ENCODE measurements around the gene NLGN1.

NLGN1 gene

GRCh38 chr3:174285242-174285864 lies 887.8 kb downstream of the NLGN1 start:
- FAIRE-seq (no peak), DNase-seq (ENCODE audit: insufficient read length) (no peak)
- TF ChIP-seq POLR2A (IDR thresholded peaks at IDR 0.05; ENCODE audit: low read depth, low read length) (no peak), TAF1 (IDR thresholded peaks at IDR 0.05; ENCODE audit: borderline replicate concordance, low read depth, low read length) (no peak), POLR2AphosphoS5 (IDR thresholded peaks at IDR 0.05; ENCODE audit: low read depth, low read length) (no peak)

DNA sequence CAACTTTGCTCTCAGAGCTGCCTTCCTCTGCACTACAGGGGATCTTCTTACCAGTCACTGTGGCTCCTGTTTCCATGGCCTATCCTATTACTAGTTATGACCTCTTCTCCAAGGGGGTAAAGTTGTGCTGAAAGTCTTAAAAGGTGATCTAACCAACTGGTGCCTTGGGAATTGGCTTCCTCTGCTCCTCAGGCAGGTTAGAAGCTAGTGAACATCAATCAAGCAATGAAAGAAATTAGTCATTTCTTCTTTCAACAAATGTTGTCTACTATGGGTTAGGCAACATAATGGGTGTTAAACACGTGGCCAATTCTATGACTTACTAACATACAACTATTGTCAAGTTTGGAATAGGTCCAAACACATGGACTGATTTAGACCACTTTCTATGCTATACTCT lies 890.2 kb downstream of the NLGN1 start:
- no peak for FAIRE-seq
- TF ChIP-seq TAF1 (IDR thresholded peaks at IDR 0.05; ENCODE audit: borderline replicate concordance, low read depth, low read length) (no peak), POLR2A (IDR thresholded peaks at IDR 0.05; ENCODE audit: low read depth, low read length) (no peak), POLR2AphosphoS5 (IDR thresholded peaks at IDR 0.05; ENCODE audit: low read depth, low read length) (no peak)
- DNase-seq (ENCODE audit: insufficient read length): no peak

DNA sequence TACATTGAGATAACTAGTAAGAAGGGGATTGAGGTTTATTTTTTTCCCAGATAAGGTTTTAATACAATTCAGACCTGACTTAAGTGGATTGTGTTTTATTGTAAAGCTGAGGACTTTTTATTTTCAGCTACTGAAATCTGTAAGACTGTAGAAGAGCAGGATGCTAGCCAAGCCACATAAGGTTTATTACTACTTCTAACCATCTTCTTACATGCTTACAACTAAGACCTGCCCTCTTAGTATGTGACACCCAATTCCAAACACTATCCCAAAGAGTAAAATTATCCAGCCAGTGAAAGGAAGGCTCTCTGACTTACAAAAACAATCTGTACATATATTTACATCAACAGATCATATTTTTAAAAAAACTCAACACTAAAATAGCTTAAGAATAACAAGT lies 897.1 kb downstream of the NLGN1 start:
- DNase-seq (ENCODE audit: insufficient read length) (no peak), FAIRE-seq (no peak)
- TF ChIP-seq TAF1 (IDR thresholded peaks at IDR 0.05; ENCODE audit: borderline replicate concordance, low read depth, low read length) (no peak), POLR2AphosphoS5 (IDR thresholded peaks at IDR 0.05; ENCODE audit: low read depth, low read length) (no peak), POLR2A (IDR thresholded peaks at IDR 0.05; ENCODE audit: low read depth, low read length) (no peak)

GRCh38 chr3:174295306-174296092 lies 898.0 kb downstream of the NLGN1 start:
- FAIRE-seq (no peak), DNase-seq (ENCODE audit: insufficient read length) (no peak)
- TF ChIP-seq TAF1 (IDR thresholded peaks at IDR 0.05; ENCODE audit: borderline replicate concordance, low read depth, low read length) (no peak), POLR2A (IDR thresholded peaks at IDR 0.05; ENCODE audit: low read depth, low read length) (no peak), POLR2AphosphoS5 (IDR thresholded peaks at IDR 0.05; ENCODE audit: low read depth, low read length) (no peak)

DNA sequence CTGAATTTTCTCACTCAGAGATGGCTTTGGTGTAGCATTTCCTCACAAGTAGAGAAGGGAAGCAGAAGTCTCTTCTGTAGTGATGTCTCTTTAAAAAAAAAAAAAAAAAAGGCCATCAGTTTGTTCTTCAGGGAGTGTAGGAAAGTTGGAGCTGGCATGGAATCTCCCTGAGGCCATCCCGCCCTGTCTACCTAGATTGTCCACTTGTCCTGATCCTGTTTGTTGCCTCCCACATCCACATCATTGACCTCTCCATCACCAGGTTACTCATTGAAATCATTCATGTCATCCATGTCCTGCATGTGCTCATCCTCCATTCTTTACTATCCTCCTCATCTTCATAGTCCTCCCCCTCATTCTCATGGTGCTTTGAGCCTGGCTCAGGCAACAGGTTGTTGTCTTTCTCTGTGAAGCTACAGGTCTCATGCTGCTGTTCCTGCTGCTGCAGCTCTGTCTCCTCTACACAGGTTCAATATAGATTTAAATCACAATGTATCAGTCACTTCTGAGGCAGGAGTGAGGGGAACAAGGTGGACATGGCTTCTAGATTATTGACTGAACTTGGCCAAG lies 905.3 kb downstream of the NLGN1 start:
- TF ChIP-seq TAF1 (IDR thresholded peaks at IDR 0.05; ENCODE audit: borderline replicate concordance, low read depth, low read length) (no peak), POLR2A (IDR thresholded peaks at IDR 0.05; ENCODE audit: low read depth, low read length) (no peak), POLR2AphosphoS5 (IDR thresholded peaks at IDR 0.05; ENCODE audit: low read depth, low read length) (no peak)
- FAIRE-seq: no peak

GRCh38 chr3:174303907-174304560 lies 906.5 kb downstream of the NLGN1 start:
- DNase-seq (ENCODE audit: insufficient read length): no peak
- no peak for FAIRE-seq
- TF ChIP-seq POLR2A (IDR thresholded peaks at IDR 0.05; ENCODE audit: low read depth, low read length) (no peak), POLR2AphosphoS5 (IDR thresholded peaks at IDR 0.05; ENCODE audit: low read depth, low read length) (no peak), TAF1 (IDR thresholded peaks at IDR 0.05; ENCODE audit: borderline replicate concordance, low read depth, low read length) (no peak)

More for the DNA sequence above, 905.3 kb downstream of the NLGN1 start:
- DNase-seq (ENCODE audit: insufficient read length): no peak

DNA sequence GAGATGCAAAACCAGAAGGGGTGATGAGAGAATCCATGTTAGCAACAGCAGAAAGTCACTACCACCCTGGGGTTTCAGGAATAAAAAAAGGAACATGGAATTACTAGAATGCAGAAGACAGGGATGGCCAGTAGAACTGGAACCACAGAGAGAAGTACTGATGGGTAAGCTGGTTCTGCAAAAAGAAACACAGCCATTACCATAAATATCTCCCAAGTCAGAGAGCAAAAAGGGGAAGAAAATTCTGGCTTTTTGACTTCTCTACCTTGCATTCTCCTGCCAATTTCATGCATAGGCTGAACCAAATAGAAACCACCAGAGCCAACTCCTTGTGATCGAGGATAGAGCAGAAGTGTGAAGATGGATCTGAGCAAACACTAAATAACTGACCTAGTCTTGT lies 911.2 kb downstream of the NLGN1 start:
- FAIRE-seq: no peak
- no peak for DNase-seq (ENCODE audit: insufficient read length)
- no peak for TF ChIP-seq POLR2A (IDR thresholded peaks at IDR 0.05; ENCODE audit: low read depth, low read length)

- DNase-seq (ENCODE audit: insufficient read length) (no peak), FAIRE-seq (no peak)
- TF ChIP-seq POLR2A (IDR thresholded peaks at IDR 0.05; ENCODE audit: low read depth, low read length): no peak
- no peak for TF ChIP-seq TAF1 (IDR thresholded peaks at IDR 0.05; ENCODE audit: borderline replicate concordance, low read depth, low read length)
- no peak for TF ChIP-seq POLR2AphosphoS5 (IDR thresholded peaks at IDR 0.05; ENCODE audit: low read depth, low read length)
Measured at GRCh38 chr3:174310475-174310983, 913.0 kb downstream of the NLGN1 start.

DNA sequence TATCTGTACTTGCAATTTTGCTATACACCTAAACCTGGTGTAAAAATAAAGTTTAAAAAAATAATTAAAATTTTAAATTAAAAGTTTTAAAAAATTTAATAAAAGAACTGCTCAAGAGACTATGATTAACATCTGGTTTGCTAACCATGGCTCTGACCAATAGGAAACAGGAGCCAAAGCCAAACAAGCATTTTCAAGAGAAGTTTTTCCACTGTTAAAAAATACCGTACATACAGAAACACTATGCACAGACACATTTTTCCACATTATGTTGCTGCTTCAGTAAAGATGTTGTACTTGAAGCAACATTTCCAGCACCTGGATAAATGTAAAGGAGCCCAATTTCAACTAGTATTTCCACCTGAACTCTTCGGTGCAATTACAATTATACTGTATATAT lies 917.7 kb downstream of the NLGN1 start:
- FAIRE-seq (no peak), DNase-seq (ENCODE audit: insufficient read length) (no peak)
- no peak for TF ChIP-seq TAF1 (IDR thresholded peaks at IDR 0.05; ENCODE audit: borderline replicate concordance, low read depth, low read length)
- TF ChIP-seq POLR2A (IDR thresholded peaks at IDR 0.05; ENCODE audit: low read depth, low read length): no peak
- no peak for TF ChIP-seq POLR2AphosphoS5 (IDR thresholded peaks at IDR 0.05; ENCODE audit: low read depth, low read length)

- no peak for TF ChIP-seq POLR2AphosphoS5 (IDR thresholded peaks at IDR 0.05; ENCODE audit: low read depth, low read length)
- no peak for TF ChIP-seq POLR2A (IDR thresholded peaks at IDR 0.05; ENCODE audit: low read depth, low read length)
- no peak for TF ChIP-seq TAF1 (IDR thresholded peaks at IDR 0.05; ENCODE audit: borderline replicate concordance, low read depth, low read length)
- no peak for FAIRE-seq
- no peak for DNase-seq (ENCODE audit: insufficient read length)
Measured at GRCh38 chr3:174317005-174317404, 919.5 kb downstream of the NLGN1 start.

GRCh38 chr3:174318181-174318580 lies 920.6 kb downstream of the NLGN1 start:
- FAIRE-seq (no peak), DNase-seq (ENCODE audit: insufficient read length) (no peak)
- TF ChIP-seq POLR2A (IDR thresholded peaks at IDR 0.05; ENCODE audit: low read depth, low read length) (no peak), TAF1 (IDR thresholded peaks at IDR 0.05; ENCODE audit: borderline replicate concordance, low read depth, low read length) (no peak), POLR2AphosphoS5 (IDR thresholded peaks at IDR 0.05; ENCODE audit: low read depth, low read length) (no peak)

Measured in GM12892 (cell line).